Embryonic facial prominence (tissue), 1 donor: ENCODE measurements around the gene CTDNEP1.
A peak's percentile ranks its signal among the peaks of the same experiment; 100 is the strongest.

Experiments
- DNase-seq: peaks from one replicate; pipeline ENCODE4 v3.0.0-alpha.2; 2016; ENCODE audit errors: extremely low spot score

Gene CTDNEP1

DNA sequence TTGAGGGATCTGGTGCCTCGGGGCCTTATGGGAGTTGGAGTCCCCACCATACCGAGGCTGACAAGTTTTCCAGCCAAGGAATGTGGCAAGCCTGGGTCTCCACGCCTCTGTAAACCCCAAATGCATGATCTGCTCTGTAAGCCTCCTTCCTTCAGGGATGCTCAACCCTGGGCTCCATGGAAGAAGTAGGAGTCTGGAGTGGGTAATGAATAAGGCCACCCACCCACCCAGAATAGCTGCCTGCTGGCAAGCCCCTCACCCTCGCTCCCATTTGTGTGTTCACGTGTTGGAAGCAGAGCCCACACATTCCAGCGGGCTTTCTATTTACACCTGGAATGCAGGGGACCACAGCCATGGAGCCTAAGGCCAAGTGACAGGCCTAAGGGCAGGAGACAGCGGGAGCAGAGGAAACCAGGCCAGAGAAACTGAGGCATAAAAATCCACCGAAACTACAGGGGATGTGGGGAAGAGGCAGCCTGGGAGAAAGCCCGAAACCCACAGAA lies 36.3 kb downstream of the CTDNEP1 start:
- no peak for DNase-seq

- DNase-seq = peak; percentile 96
Observed at GRCh38 chr17:7214300-7215135, 37.0 kb downstream of the CTDNEP1 start.

DNA sequence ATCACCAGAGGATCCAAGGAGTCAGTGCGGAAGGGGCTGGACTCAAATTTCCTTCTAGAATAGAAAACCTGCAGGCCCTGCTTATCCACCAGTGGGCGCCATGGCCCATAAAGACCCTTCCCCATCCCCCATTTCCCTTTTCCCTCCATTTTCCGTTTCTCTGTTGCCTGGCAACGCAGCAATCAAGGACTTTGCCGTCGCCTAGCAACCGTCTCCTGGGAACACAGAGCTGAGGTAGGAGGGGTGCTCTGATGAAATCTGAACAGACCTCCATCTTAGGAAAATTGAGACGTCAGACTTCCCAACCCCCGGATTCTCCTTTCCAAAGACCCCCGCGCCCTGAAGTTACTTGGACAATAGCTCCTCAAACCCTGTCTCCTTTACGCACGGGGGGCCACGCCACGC lies 37.6 kb downstream of the CTDNEP1 start:
- peak; percentile 97 for DNase-seq

DNA sequence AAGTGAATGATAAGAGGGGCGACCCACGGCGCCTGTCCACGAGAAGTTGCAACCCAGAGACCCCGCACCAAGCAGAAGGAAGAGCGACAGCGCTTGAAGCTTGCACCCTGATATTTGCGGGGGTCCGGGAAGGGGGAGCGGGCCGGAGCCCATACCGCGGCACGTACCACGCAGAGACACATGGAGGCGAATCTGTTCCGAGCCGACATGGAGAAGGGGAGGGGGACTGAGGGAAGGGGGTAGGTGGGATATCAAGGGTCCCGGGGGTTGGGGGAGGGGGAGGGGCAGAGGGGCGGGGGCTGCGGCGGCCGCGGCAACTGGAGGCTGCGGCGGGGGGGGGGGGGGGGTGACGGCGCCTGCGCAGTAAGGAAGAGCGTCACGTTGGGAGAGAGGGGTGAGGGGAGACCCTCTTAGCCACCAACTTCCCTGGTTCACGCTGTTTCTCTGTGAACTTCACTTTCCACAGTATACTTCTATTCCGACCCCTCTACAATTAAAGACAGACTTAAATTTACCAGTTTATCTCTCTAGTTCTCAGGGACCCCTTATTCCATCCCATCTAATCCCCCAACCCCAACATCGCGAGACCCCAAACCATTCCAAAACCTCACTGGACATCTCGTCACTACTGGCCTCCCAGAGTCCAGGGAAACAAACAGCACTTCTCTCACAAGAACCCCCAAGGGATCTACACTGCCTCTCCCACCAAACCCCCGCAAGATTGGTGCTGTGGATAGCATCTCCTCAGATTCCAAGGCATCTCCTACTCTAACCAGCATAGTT lies 39.9 kb downstream of the CTDNEP1 start:
- DNase-seq = no peak

- no peak for DNase-seq
Observed at GRCh38 chr17:7208754-7209460, 42.6 kb downstream of the CTDNEP1 start.

DNA sequence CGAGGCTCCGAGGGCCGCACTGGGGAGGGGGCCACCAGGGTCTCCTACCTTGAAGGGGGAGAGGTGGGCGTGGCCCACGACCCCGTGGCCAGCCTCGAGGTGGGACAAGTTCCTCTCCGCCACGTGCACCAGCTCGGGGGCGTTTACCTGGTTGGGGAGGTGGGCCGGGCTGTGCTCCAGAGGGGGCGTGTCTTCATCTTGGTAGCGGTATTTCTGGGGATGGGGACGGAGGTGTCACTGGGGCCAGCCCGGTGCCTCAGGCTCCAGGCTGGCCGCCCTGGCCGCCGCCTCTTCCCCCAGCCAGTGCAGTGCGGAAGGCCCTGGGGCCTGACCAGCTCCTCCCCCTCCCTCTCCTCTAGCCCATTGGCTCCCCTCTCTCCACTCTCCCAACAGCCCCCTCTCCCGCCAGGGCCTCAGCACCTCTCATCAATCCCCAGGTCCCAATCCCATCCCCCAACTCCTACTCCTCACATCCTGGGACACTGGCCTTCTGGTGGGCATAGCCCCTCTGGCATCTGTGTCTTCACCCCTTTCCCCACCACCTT lies 43.4 kb downstream of the CTDNEP1 start:
- DNase-seq = no peak

DNA sequence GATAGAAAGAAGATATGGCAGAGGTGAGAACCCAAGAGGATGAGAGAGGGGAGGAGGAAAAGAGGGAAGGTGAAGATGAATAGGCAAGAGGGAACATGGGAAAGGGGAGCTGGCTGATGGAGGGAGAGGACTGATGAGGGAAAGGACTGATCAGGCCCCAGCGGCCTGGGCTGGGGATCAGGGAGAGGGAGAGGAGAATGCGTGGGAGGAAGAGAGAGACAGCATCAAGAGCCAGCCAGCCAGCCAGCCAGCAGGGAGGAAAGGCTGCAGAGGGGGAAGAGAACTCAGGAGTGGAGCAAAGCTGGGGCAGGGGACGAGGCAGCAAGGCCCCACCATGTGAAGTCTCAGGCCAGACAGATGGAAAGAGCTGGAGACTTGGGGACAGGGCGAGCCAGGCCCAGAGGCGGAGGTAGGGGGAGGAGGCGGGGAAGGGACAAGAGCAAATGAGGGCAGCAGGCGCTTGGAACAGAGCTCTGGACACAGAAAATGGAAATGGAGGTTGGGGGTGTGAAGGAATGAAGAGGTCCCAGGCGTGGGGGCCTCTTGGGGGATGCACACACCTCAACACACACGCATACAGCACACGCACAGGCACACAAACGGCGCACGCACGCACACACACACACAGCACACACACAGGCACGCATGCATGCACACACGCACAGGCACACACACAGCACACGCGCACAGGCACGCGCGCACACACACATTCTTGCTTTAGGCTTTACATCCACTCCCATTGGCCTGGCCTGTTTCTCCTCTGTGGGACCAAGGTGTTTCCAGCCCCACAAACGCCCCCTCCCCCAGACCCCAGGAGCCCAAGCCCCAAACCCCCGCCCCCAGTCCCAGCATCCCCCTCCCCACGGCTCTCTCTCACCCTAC lies 44.2 kb downstream of the CTDNEP1 start:
- no peak for DNase-seq

DNA sequence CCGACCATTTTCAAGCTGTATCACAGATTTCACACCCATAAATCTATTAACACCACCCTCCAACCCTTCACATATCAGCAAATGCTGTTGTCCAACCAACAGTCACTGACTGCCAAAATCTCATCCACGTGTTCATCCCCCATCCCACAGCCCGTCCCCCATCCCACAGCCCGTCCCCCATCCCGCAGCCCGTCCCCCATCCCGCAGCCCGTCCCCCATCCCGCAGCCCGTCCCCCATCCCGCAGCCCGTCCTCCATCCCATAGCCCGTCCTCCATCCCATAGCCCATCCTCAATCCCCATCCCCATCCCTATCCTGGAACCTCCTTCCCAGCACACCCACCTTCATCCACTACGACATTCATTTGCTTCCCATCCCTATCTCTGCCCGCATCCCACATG lies 46.0 kb downstream of the CTDNEP1 start:
- DNase-seq = no peak

DNA sequence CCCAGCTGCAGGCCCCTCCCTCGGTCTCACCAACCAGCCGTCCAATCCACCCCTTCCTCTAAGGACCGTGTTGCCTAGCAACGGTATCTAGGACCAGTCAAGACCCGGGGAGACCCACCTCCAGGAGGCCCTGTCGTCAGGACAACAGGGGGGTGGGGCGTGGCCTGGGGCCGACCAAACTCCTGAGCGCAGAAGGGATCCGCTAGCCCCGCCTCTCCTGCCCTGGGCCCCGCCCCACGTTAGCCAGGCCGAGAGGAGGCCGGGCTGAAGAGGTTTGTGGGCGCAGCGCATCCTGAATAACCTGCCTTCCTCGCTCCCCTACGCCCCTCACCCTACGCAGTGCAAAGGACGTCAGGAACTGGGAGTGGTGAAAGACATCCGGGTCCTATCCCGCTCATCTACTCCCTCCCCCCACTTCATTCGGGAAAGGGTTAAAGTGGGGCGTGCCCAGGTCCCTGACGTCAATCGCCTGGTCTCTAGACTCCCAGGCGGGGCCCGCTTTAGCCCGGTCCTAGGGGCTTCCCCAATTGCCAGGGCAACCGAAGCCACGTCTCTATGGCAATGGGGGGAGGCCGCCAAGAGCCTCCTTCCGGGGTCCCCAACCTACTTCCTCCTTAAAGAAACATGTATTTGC lies 46.6 kb downstream of the CTDNEP1 start:
- DNase-seq = peak; percentile 87

DNA sequence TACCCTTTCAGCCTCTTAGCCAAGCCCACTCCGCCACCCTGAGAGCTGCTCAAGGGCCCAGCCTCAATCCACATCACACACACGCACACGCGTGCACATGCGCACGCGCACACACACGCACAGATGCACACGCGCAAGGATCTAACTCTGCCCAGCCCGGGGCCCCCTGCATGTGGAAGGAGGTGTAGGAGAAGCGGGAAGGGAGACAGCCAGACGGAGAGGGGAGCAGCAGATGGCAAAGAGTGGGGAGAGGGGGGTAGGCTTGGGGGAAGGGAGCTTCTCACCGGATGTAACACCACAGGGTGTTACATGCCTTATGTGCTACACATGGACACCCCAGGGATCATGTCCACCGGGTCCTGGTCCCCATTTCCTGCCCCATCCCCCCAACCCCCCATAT lies 47.2 kb downstream of the CTDNEP1 start:
- DNase-seq = no peak

GRCh38 chr17:7203391-7203790 lies 48.1 kb downstream of the CTDNEP1 start:
- no peak for DNase-seq

GRCh38 chr17:7196651-7197401 lies 54.7 kb downstream of the CTDNEP1 start:
- DNase-seq = no peak

DNA sequence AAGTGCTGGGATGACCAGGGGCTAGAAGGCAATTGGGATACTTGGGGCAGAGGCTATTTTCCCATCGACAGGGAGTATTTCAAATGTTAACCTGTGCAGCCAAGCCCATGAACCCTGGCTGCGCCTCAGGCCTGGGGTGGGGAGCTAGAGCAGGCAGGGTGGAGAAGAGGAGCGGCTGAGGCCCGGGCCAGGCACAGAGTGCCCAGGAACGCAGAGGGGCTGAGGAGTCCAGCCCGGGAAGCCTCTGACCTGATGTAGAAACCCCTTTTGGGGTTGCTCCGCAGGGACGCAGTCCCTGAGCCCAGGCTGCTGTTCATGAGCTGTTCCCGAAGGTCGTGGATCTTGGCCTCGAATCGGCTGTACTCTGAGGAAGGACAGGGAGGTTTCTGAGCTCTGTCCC lies 55.6 kb downstream of the CTDNEP1 start:
- DNase-seq = no peak
